ENCODE data around the gene ZNF749.

Gene ZNF749

GRCh38 chr19:57436417-57436816 lies 1.3 kb downstream of the ZNF749 start:
- in situ Hi-C loops (cut with MboI; ENCODE audit: low sequenced_read_pairs, unreplicated experiment): no loop called here
- no peak for DNase-seq (ENCODE audit: low spot score)

GRCh38 chr19:57437931-57438330 lies 2.8 kb downstream of the ZNF749 start:
- in situ Hi-C loops (cut with MboI; ENCODE audit: low sequenced_read_pairs, unreplicated experiment): no loop called here
- no peak for TF ChIP-seq CTCF (IDR thresholded peaks at IDR 0.05; ENCODE audit: borderline replicate concordance, control extremely low read depth, extremely low read depth, insufficient read depth, missing control alignments)
- no peak for DNase-seq (ENCODE audit: low spot score)

More at GRCh38 chr19:57436417-57436816, 1.3 kb downstream of the ZNF749 start:
- TF ChIP-seq CTCF (IDR thresholded peaks at IDR 0.05; ENCODE audit: borderline replicate concordance, control extremely low read depth, extremely low read depth, insufficient read depth, missing control alignments): no peak

GRCh38 chr19:57438925-57439324 lies 3.8 kb downstream of the ZNF749 start:
- TF ChIP-seq CTCF (IDR thresholded peaks at IDR 0.05; ENCODE audit: borderline replicate concordance, control extremely low read depth, extremely low read depth, insufficient read depth, missing control alignments): no peak
- DNase-seq (ENCODE audit: low spot score): no peak
- in situ Hi-C loops (cut with MboI; ENCODE audit: low sequenced_read_pairs, unreplicated experiment): no loop called here

GRCh38 chr19:57441979-57442752 lies 7.0 kb downstream of the ZNF749 start:
- no peak for TF ChIP-seq CTCF (IDR thresholded peaks at IDR 0.05; ENCODE audit: borderline replicate concordance, control extremely low read depth, extremely low read depth, insufficient read depth, missing control alignments)
- no peak for DNase-seq (ENCODE audit: low spot score)
- in situ Hi-C loops (cut with MboI; ENCODE audit: low sequenced_read_pairs, unreplicated experiment): no loop called here

- TF ChIP-seq CTCF (IDR thresholded peaks at IDR 0.05; ENCODE audit: borderline replicate concordance, control extremely low read depth, extremely low read depth, insufficient read depth, missing control alignments): no peak
Observed at GRCh38 chr19:57443121-57443696, 8.1 kb downstream of the ZNF749 start.

GRCh38 chr19:57452307-57452706 lies 17.2 kb downstream of the ZNF749 start:
- no peak for DNase-seq (ENCODE audit: low spot score)
- TF ChIP-seq CTCF (IDR thresholded peaks at IDR 0.05; ENCODE audit: borderline replicate concordance, control extremely low read depth, extremely low read depth, insufficient read depth, missing control alignments): no peak
- in situ Hi-C loops (cut with MboI; ENCODE audit: low sequenced_read_pairs, unreplicated experiment): no loop called here

More at GRCh38 chr19:57443121-57443696, 8.1 kb downstream of the ZNF749 start:
- in situ Hi-C loops (cut with MboI; ENCODE audit: low sequenced_read_pairs, unreplicated experiment): no loop called here
- DNase-seq (ENCODE audit: low spot score): no peak
